GM21381 (cell line): Measurements from ENCODE around the gene GSTM2.

Experiments
- ATAC-seq: cut with Tn5 transposase; IDR thresholded peaks from one replicate; pipeline ENCODE4 v1.9.1; 2021; ENCODE audit warnings: mild to moderate bottlenecking, moderate library complexity; ENCODE audit not compliant: unreplicated experiment

Gene GSTM2

GRCh38 chr1:109712321-109712864, 44.5 kb downstream of the GSTM2 start:
- no peak for ATAC-seq

DNA sequence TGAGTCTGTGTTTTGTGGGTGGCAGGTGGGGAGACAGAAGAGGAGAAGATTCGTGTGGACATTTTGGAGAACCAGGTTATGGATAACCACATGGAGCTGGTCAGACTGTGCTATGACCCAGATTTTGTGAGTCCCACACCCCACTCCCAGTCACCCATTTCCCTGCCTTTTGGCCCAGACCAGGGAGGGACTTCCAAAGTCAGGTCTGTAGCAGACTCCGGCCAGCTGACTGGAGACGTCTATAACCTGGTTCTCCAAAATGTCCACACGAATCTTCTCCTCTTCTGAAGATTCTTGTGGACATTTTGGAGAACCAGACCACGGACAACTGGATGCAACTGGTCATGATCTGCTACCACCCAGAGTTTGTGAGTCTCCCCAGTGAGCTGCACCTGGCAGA, 45.8 kb downstream of the GSTM2 start:
- no peak for ATAC-seq

- ATAC-seq, result no peak
Measured at GRCh38 chr1:109714661-109715372, 47.0 kb downstream of the GSTM2 start.

GRCh38 chr1:109716121-109716520, 48.3 kb downstream of the GSTM2 start:
- ATAC-seq, result no peak

GRCh38 chr1:109716570-109717090, 48.8 kb downstream of the GSTM2 start:
- ATAC-seq, result no peak

DNA sequence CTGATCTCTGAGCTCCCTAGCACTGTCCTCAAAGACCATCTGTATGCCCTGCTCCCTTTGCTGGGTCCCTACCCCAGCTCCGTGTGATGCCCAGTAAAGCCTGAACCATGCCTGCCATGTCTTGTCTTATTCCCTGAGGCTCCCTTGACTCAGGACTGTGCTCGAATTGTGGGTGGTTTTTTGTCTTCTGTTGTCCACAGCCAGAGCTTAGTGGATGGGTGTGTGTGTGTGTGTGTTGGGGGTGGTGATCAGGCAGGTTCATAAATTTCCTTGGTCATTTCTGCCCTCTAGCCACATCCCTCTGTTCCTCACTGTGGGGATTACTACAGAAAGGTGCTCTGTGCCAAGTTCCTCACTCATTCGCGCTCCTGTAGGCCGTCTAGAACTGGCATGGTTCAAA, 49.9 kb downstream of the GSTM2 start:
- ATAC-seq, result no peak

GRCh38 chr1:109718495-109718894, 50.6 kb downstream of the GSTM2 start:
- ATAC-seq, result no peak

DNA sequence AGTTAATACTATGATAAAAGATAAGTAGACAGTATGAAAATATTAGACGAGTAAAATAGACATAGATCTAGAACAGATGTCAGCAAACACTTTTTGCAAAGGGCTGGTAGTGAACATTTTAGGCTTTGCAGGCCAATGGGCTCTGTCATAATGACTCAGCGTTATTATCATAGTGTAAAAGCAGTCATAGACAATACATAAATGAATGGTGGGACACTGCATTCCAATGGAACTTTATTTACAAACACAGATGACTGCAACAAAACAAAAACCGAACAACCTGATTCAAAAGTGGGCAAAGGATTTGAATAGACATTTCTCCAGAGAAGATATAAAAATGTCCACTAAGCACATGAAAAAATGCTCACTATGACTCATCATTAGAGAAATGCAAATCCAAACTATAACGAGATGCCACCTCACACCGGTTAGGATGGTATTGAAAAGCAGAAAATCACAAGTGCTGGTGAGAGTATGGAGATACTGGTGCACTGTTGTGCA, 51.5 kb downstream of the GSTM2 start:
- ATAC-seq, result no peak

DNA sequence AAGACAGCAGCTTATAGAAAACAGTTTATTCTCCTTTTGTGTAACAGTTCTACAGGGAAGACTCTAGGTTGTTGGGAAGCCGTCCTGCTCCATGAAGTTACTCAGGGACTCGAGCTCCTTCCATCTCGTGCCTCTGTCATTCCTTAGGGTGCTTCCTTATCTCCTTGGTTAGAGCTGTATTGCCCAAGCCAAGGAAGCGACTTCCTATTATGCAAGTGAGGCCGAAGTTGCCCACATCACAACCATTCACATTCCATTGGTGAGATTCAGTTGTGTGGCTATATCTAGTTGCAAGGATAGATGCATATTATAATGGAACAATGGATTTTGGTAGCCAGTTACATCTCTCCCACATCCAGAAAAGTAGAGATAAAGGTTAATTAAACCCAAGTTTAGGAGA, 53.2 kb downstream of the GSTM2 start:
- no peak for ATAC-seq

DNA sequence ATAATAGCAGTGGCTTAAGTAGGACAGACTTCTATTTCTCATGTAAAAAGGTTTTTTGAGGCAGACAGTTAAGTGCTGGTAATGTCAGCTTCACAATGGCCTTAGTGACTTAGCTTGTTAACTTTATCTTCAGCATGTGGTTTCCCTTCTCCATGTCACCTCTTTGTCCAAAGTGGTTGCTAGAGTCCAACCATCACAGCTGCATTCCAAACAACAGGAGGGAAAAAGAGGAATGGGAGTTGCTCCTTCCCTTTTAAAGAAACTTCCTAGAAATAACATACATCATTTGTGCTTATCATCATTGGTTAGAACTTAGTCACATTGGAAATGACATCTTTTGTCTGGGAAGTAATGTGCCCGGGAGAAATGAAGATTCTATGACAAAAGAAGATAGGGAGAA, 54.1 kb downstream of the GSTM2 start:
- no peak for ATAC-seq

- no peak for ATAC-seq
Measured at GRCh38 chr1:109722908-109723691, 55.2 kb downstream of the GSTM2 start.
